HT1080 (cell line): Measurements from ENCODE around the gene TUBB4B. TPM values are rescaled to one million over a fixed set of nuclear protein-coding genes. Genes with fewer than 3 reads are reported as not detected.
A peak's percentile ranks its signal among the peaks of the same experiment; 100 is the strongest.

ENCODE experiments used
- DNase-seq: peaks from one replicate; pipeline ENCODE4 v3.0.0-alpha.2; 2015; ENCODE audit warnings: low read depth
- total RNA-seq: library from RNA; depleted of rRNA; stranded (reverse); fragments of >200 nt; shearing (Covaris generic); gene quantifications from 2 replicates; pipeline ENCODE4 v1.2.3, GENCODE V29; 2014; rRNA removed

TUBB4B gene
- total RNA-seq, 1 experiment from 2014 or later, result 993 TPM

GRCh38 chr9:137281345-137282116 is 40.4 kb downstream of the TUBB4B start:
- DNase-seq, result no peak

- peak; percentile 77 for DNase-seq
Observed at GRCh38 chr9:137286975-137287383, 45.9 kb downstream of the TUBB4B start.

DNA sequence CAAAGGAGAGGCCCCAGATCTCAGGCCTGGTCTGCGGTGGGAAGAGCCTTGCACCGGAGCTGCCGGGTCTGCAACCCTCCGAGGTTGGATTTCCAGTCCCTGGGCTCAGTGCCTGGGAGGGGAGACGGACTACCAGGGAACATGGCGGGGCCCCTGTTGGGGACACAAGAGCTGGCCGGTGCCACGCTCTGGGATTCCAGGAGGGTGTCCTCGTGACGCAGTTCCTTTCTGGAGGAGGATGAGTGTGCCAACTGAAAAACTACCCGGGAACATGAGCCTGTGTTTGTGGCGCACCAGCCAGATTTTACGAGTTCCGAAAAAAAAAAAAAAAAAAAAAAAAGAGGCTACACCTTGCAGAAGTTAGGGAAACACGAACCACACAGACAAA is 52.0 kb downstream of the TUBB4B start:
- DNase-seq, result no peak

Other genes starting within 250 kb of the TUBB4B start
- 68.0 and 77.8 TPM in 2 replicates for gene PAXX, start 248.9 kb upstream of the TUBB4B start, total RNA-seq
- gene CLIC3, start 244.7 kb upstream of the TUBB4B start, total RNA-seq, result 1.0 and 1.7 TPM in 2 replicates
- 7.5 and 9.0 TPM in 2 replicates for gene ABCA2, start 213.1 kb upstream of the TUBB4B start, total RNA-seq
- not detected in 2 replicates for gene FUT7, start 209.2 kb upstream of the TUBB4B start, total RNA-seq
- gene NPDC1, start 195.1 kb upstream of the TUBB4B start, total RNA-seq, result 31.5 and 39.2 TPM in 2 replicates
- gene ENTPD2, start 187.2 kb upstream of the TUBB4B start, total RNA-seq, result not detected in 2 replicates
- 58.5 and 69.2 TPM in 2 replicates for gene SAPCD2, start 170.7 kb upstream of the TUBB4B start, total RNA-seq
- gene UAP1L1, start 163.8 kb upstream of the TUBB4B start, total RNA-seq, result 12.0 and 15.6 TPM in 2 replicates
- 56.1 and 59.3 TPM in 2 replicates for gene MAN1B1, start 154.3 kb upstream of the TUBB4B start, total RNA-seq
- gene DPP7, start 126.6 kb upstream of the TUBB4B start, total RNA-seq, result 43.8 and 45.5 TPM in 2 replicates
- not detected in 2 replicates for gene GRIN1, start 102.1 kb upstream of the TUBB4B start, total RNA-seq
- not detected in 2 replicates for gene LRRC26, start 71.2 kb upstream of the TUBB4B start, total RNA-seq
- gene TMEM210, start 69.2 kb upstream of the TUBB4B start, total RNA-seq, result not detected in 2 replicates
- 18.5 and 27.2 TPM in 2 replicates for gene ANAPC2, start 52.7 kb upstream of the TUBB4B start, total RNA-seq
- gene SSNA1, start 52.6 kb upstream of the TUBB4B start, total RNA-seq, result 101 and 138 TPM in 2 replicates
- 12.0 and 13.6 TPM in 2 replicates for gene TPRN, start 40.5 kb upstream of the TUBB4B start, total RNA-seq
- gene TMEM203, start 35.6 kb upstream of the TUBB4B start, total RNA-seq, result 63.4 and 65.8 TPM in 2 replicates
- 17.9 and 26.2 TPM in 2 replicates for gene NDOR1, start 35.6 kb upstream of the TUBB4B start, total RNA-seq
- gene RNF208, start 19.0 kb upstream of the TUBB4B start, total RNA-seq, result 0.10 and 0.96 TPM in 2 replicates
- 1.1 and 1.4 TPM in 2 replicates for gene CYSRT1, start 16.1 kb upstream of the TUBB4B start, total RNA-seq
- gene RNF224, start 13.8 kb upstream of the TUBB4B start, total RNA-seq, result not detected in 2 replicates
- not detected in 2 replicates for gene SLC34A3, start 10.4 kb upstream of the TUBB4B start, total RNA-seq
- not detected in 2 replicates for gene STPG3, start 10.0 kb downstream of the TUBB4B start, total RNA-seq
- 78.8 and 83.3 TPM in 2 replicates for gene NELFB, start 14.0 kb downstream of the TUBB4B start, total RNA-seq
- 66.1 and 74.7 TPM in 2 replicates for gene TOR4A, start 36.4 kb downstream of the TUBB4B start, total RNA-seq
- 0.30 and 0.90 TPM in 2 replicates for gene NRARP, start 61.0 kb downstream of the TUBB4B start, total RNA-seq
- 3.5 and 4.7 TPM in 2 replicates for gene EXD3, start 181.9 kb downstream of the TUBB4B start, total RNA-seq
- gene NOXA1, start 182.1 kb downstream of the TUBB4B start, total RNA-seq, result 0.10 TPM in 1 of 2 replicates, not detected in the other
- gene ENTPD8, start 200.1 kb downstream of the TUBB4B start, total RNA-seq, result not detected in 2 replicates
- 34.5 and 40.0 TPM in 2 replicates for gene NSMF, start 218.0 kb downstream of the TUBB4B start, total RNA-seq